ENCODE measurements around the gene BRME1. TPM values are rescaled to one million over a fixed set of nuclear protein-coding genes. Genes with fewer than 3 reads are reported as not detected.

Gene BRME1
- total and polyA plus RNA-seq, 2 of the 13 experiments (the other 11 are each of a cell fraction or from before 2014, with no cell fraction given), result 0.74 to 1.5 TPM

- Histone ChIP-seq H3K4me2 (ENCODE audit: low read depth, low read length) (no peak overlapping the region), H3K9me3 (ENCODE audit: low read length) (no peaks in the 10 kb centered on the region), H2AFZ (ENCODE audit: low read length) (no peak overlapping the region), H3K9ac (ENCODE audit: insufficient read depth, low read depth, low read length) (no peak overlapping the region), H3K4me3 (replicated peaks in 1 of 3; ENCODE audit: insufficient read depth in 1 of 3, low read depth in 2 of 3, low read length in 3 of 3) (no peak overlapping the region), H3K27me3 (ENCODE audit: control insufficient read depth in 1 of 2, insufficient read depth in 2 of 2, low read length in 2 of 2) (no peaks in the 10 kb centered on the region), H3K4me1 (ENCODE audit: insufficient read depth, low read length) (peaks cover 29% of the 10 kb centered on the region), H3K36me3 (replicated peaks in 1 of 2; ENCODE audit: control insufficient read depth in 1 of 2, insufficient read depth in 2 of 2, low read length in 2 of 2) (no peaks in the 10 kb centered on the region), H3K27ac (ENCODE audit: extremely low read length, insufficient read depth, low read length) (no peak overlapping the region), H4K20me1 (ENCODE audit: insufficient read depth, low read length) (no peaks in the 10 kb centered on the region), H3K79me2 (ENCODE audit: insufficient read depth, low read length) (no peaks in the 10 kb centered on the region)
- BruUV-seq (replicated peaks), result no TSS peak
- intact Hi-C loops (cut with micrococcal nuclease; ENCODE audit: unreplicated experiment), result no loop called here
- no peak for ATAC-seq
- FAIRE-seq, result no peak
- 87% methylated on average over 3 of the region's 5 CpGs for WGBS (ENCODE audit: low lambda C conversion rate)
- no peak for DNase-seq (ENCODE audit: low spot score)
- in situ Hi-C loops (cut with HindIII; ENCODE audit: extremely low pct_ligation_motif_present, low pct_unique_long_range_greater_than_20kb), result loop anchor here (10.0 to 25.0 kb wide), 2 partner anchors 281 to 536 kb away; partner anchors contain the start of gene DDX39A
- ChIA-PET CTCF (ENCODE audit: low intra/inter-chr PET ratio, low total read pairs) (no interaction called here), POLR2A (no interaction called here)
- TF ChIP-seq ZNF782 (CRISPR knock-in tag; IDR thresholded peaks at IDR 0.05; ENCODE audit: borderline replicate concordance) (no peak), YY1 (IDR thresholded peaks at IDR 0.05; ENCODE audit: insufficient read depth, insufficient replicate concordance, low read depth, low read length) (no peak), KAT8 (CRISPR knock-in tag; IDR thresholded peaks at IDR 0.05) (no peak), NFE2L1 (CRISPR knock-in tag; IDR thresholded peaks at IDR 0.05; ENCODE audit: borderline replicate concordance) (no peak), CBX5 (CRISPR knock-in tag; IDR thresholded peaks at IDR 0.05; ENCODE audit: borderline replicate concordance) (no peak), CENPT (CRISPR knock-in tag; IDR thresholded peaks at IDR 0.05; ENCODE audit: low read depth) (no peak), SKIL (CRISPR knock-in tag; IDR thresholded peaks at IDR 0.05; ENCODE audit: borderline replicate concordance) (no peak), NBN (conservative IDR thresholded peaks at IDR 0.05) (no peak), RELA (CRISPR knock-in tag; IDR thresholded peaks at IDR 0.05) (no peak), ZFAT (CRISPR knock-in tag; conservative IDR thresholded peaks at IDR 0.05) (no peak), HNRNPUL1 (IDR thresholded peaks at IDR 0.05; ENCODE audit: low read depth, low read length) (no peak), NR2F6 (IDR thresholded peaks at IDR 0.05) (no peak), NR2F6 (CRISPR knock-in tag; IDR thresholded peaks at IDR 0.05) (no peak), PCBP2 (optimal IDR thresholded peaks at IDR 0.05; ENCODE audit: low read depth, low read length, poor library complexity, severe bottlenecking) (no peak), ZNF383 (CRISPR knock-in tag; IDR thresholded peaks at IDR 0.05; ENCODE audit: borderline replicate concordance) (no peak), ZNF674 (CRISPR knock-in tag; IDR thresholded peaks at IDR 0.05; ENCODE audit: low read depth) (no peak), ZNF414 (CRISPR knock-in tag; IDR thresholded peaks at IDR 0.05) (no peak), SNRNP70 (IDR thresholded peaks at IDR 0.05; ENCODE audit: low read depth, low read length) (no peak), PRPF4 (IDR thresholded peaks at IDR 0.05; ENCODE audit: low read depth, low read length, poor library complexity, severe bottlenecking) (no peak)
Observed at GRCh38 chr19:13875824-13876223, 30.1 kb downstream of the BRME1 start.
